ENCODE data around the gene APMAP. TPM values are rescaled to one million over a fixed set of nuclear protein-coding genes. Genes with fewer than 3 reads are reported as not detected.
A peak's percentile ranks its signal among the peaks of the same experiment; 100 is the strongest.

APMAP gene
- total RNA-seq, 2 experiments from 2014 or later, result 36.7 to 40.0 TPM

DNA sequence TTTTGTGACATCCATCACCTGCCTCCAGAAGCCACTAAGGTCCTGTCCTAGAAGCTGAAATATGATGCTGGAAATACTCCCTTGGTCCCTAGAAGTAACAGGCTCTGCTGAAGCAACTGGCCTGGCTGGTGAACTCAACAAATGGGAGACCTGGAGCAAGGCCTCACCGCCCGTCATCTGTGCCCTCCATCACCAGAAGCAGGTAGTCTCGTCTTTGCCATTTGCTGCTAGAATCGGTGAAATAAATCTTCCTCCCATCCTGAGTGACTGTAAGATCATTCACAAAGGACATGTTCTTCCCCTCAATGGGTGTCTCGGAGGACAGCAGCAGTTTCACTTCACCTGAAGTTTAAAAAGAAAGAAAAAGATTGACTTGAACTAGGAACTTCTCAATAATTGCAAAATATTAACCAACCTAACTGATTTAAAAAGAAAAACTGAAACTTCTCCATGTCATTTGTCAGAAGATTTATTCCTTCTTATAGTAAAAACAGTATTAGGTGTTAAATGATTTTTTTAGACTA lies 22.5 kb downstream of the APMAP start:
- POLR2A ChIA-PET, result no interaction called here
- H3K4me3 Mint-ChIP-seq, result no peak overlapping the region
- H3K36me3 Mint-ChIP-seq (ENCODE audit: low read depth), result peaks cover 50% of the 10 kb centered on the region
- H3K27me3 Mint-ChIP-seq, result no peaks in the 10 kb centered on the region
- DNase-seq (no peak), ATAC-seq (no peak)
- H3K4me1 Mint-ChIP-seq (ENCODE audit: low read depth), result peaks cover 8% of the 10 kb centered on the region
- intact Hi-C loops (cut with micrococcal nuclease), result loop anchor here (10.0 kb wide), 1 partner anchor 55 kb away; no protein-coding TSS in a partner anchor
- no peak overlapping the region for H3K27ac Mint-ChIP-seq
- H3K9me3 Mint-ChIP-seq, result no peaks in the 10 kb centered on the region
- CTCF ChIA-PET, result no interaction called here
- TF ChIP-seq, protein P1, sequence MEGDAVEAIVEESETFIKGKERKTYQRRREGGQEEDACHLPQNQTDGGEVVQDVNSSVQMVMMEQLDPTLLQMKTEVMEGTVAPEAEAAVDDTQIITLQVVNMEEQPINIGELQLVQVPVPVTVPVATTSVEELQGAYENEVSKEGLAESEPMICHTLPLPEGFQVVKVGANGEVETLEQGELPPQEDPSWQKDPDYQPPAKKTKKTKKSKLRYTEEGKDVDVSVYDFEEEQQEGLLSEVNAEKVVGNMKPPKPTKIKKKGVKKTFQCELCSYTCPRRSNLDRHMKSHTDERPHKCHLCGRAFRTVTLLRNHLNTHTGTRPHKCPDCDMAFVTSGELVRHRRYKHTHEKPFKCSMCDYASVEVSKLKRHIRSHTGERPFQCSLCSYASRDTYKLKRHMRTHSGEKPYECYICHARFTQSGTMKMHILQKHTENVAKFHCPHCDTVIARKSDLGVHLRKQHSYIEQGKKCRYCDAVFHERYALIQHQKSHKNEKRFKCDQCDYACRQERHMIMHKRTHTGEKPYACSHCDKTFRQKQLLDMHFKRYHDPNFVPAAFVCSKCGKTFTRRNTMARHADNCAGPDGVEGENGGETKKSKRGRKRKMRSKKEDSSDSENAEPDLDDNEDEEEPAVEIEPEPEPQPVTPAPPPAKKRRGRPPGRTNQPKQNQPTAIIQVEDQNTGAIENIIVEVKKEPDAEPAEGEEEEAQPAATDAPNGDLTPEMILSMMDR (IDR thresholded peaks at IDR 0.05), result no peak

DNA sequence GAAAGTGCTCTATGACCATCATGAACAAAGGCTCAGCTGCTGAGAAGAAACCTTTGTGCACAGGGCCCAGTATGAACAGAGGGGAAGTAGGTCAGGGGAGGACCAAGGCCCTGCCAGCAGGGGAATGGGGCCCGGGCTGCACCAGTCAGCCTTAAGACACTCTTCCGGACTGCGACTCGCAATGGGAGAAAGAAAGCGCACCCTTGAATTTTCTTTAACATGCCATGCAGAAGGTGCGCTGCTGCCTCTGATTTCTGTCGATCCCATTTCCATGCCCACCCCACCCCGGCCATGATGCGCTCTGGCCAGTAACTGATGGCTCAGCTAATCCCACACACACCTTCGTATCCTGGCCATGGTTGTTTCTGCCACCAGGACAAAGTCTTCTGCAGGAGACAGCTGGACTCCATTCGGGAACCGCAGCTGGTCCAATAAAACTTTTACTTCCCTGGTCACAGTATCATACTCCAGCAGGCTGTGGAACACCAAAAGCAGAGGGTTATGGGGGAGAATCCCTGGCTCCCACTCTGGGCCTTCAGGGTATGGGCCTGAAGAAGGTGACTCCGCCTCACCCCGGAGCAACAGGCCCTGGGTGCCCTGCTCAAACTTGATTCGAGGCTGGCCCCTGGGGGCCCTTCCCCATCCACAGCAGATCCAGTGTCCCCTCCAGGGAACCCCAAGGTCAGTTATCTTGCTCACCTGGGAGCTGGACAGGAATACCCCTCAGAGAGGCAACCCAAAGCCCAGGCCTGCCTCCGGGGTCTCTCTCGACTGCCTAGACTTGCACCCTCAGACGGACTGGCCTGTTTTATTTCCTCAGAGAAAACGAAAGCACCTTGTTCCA lies 23.1 kb downstream of the APMAP start:
- no peak overlapping the region for H3K27ac Mint-ChIP-seq
- peaks cover 52% of the 10 kb centered on the region for H3K36me3 Mint-ChIP-seq (ENCODE audit: low read depth)
- H3K4me3 Mint-ChIP-seq, result no peak overlapping the region
- intact Hi-C loops (cut with micrococcal nuclease), result loop anchor here (10.0 kb wide), 1 partner anchor 55 kb away; no protein-coding TSS in a partner anchor
- no peaks in the 10 kb centered on the region for H3K9me3 Mint-ChIP-seq
- ChIA-PET POLR2A (no interaction called here), CTCF (no interaction called here)
- TF ChIP-seq, protein P1 (IDR thresholded peaks at IDR 0.05), result no peak
- ATAC-seq, result no peak
- no peak for DNase-seq
- H3K4me1 Mint-ChIP-seq (ENCODE audit: low read depth), result peaks cover 14% of the 10 kb centered on the region
- H3K27me3 Mint-ChIP-seq, result no peaks in the 10 kb centered on the region

DNA sequence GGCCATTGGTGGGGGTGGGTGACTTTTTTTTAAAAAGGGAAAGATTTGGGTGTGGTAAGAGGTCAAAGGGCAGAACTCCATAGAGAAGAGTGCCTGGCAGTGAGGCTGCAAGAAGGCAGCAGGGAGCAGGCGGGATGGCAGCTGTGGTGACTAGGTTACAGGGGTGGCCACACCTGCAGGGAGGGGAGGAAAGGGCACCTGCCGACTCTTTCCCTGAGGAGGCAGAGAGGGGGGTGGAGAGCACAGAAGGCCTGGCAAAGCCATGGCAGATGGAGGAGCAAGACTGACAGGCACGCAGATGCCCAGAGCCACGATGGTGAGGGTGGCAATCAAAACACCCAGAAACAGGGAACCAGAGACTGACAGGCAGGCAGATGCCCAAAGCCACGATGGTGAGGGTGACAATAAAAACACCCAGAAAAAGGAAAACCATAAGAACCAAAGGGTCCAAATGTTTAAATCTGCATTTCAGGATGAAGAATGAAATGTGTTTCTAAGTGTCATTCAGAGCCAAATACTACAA lies 24.2 kb downstream of the APMAP start:
- H3K27ac Mint-ChIP-seq, result peak overlapping the region; percentile 52
- TF ChIP-seq, protein P1 (IDR thresholded peaks at IDR 0.05), result no peak
- CTCF ChIA-PET, result no interaction called here

DNA sequence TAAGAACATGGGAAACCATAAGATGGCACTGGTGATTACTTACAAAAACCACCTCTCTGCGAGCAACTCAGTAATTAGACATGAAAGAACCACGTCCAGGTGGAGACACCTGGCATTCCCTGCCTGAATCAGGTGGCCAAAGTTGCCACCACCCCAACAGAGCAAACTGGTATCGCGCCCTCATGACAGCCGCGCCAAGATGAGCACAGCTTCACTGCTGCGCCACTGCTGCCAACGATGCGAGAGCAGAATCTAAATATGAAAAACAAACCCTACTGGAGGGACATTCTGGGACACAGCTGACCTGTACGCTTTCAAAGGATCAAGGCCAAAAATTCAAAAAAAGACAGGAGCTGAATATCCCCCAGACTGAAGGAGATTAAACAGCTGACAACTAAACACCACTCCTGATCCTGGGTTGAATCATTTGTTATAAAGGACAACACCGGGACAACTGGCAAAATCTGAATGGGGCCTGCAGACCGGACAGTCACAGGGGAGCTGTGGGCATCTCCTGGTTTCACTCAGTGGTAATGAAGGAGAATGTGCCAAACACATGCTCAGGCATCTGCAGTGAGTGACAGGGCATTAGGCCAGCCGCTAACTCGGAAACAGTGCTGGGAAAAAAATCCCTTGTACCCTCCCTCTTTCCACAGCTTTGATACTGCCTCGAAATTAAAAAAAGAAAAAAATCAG lies 26.1 kb downstream of the APMAP start:
- no peak overlapping the region for H3K27ac Mint-ChIP-seq
- intact Hi-C loops (cut with micrococcal nuclease), result no loop called here
- ATAC-seq, result no peak
- no peaks in the 10 kb centered on the region for H3K9me3 Mint-ChIP-seq
- TF ChIP-seq, protein P1 (IDR thresholded peaks at IDR 0.05), result no peak
- ChIA-PET CTCF (interaction anchor here (1.2 kb wide), 1 partner anchor 35 kb away, joined by 3 read pairs; no protein-coding TSS in a partner anchor), POLR2A (no interaction called here)
- H3K27me3 Mint-ChIP-seq, result no peaks in the 10 kb centered on the region
- peaks cover 63% of the 10 kb centered on the region for H3K36me3 Mint-ChIP-seq (ENCODE audit: low read depth)
- DNase-seq, result no peak
- no peak overlapping the region for H3K4me3 Mint-ChIP-seq
- peaks cover 25% of the 10 kb centered on the region for H3K4me1 Mint-ChIP-seq (ENCODE audit: low read depth)

More for the DNA sequence above, 24.2 kb downstream of the APMAP start:
- DNase-seq (no peak), ATAC-seq (no peak)
- intact Hi-C loops (cut with micrococcal nuclease), result no loop called here
- peaks cover 52% of the 10 kb centered on the region for H3K36me3 Mint-ChIP-seq (ENCODE audit: low read depth)
- peaks cover 18% of the 10 kb centered on the region for H3K4me1 Mint-ChIP-seq (ENCODE audit: low read depth)
- no peak overlapping the region for H3K4me3 Mint-ChIP-seq
- POLR2A ChIA-PET, result no interaction called here
- H3K27me3 Mint-ChIP-seq, result no peaks in the 10 kb centered on the region
- H3K9me3 Mint-ChIP-seq, result no peaks in the 10 kb centered on the region
